Measurements from ENCODE around the gene DNLZ.

Gene DNLZ

DNA sequence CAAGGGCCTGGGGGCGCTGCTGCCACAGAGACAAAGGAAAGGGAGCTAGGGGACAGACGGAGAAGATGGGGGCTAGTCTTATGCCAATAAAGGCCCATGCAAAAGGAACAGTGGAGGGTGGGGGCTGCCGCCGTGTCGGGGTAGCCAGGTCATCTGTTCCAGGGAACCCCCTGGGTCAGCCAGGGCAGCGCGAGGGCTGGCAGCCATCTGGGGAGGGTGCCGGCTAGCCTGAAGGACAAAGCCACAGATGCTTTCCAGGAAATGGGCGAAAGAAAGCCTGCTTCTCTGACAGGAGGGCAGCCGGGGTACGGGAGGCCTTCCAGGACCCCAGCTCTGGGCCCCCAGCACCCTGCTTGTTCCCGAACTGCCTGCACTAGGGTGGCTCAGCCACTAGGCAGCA is 11.6 kb upstream of the DNLZ start:
- Histone ChIP-seq H3K27ac (ENCODE audit: low read depth, low read length) (no peak overlapping the region), H3K79me2 (ENCODE audit: control insufficient read depth, insufficient read depth, low read length, unreplicated experiment) (no peaks in the 10 kb centered on the region), H3K27me3 (ENCODE audit: insufficient read depth, low read length) (no peaks in the 10 kb centered on the region), H2AFZ (ENCODE audit: low read length, unreplicated experiment) (no peak overlapping the region), H3K4me1 (ENCODE audit: control insufficient read depth, insufficient read depth, low read length, unreplicated experiment) (peaks cover 9% of the 10 kb centered on the region), H3K4me3 (ENCODE audit: low read depth, low read length) (no peak overlapping the region), H3K36me3 (ENCODE audit: insufficient read depth, low read length) (no peaks in the 10 kb centered on the region)

DNA sequence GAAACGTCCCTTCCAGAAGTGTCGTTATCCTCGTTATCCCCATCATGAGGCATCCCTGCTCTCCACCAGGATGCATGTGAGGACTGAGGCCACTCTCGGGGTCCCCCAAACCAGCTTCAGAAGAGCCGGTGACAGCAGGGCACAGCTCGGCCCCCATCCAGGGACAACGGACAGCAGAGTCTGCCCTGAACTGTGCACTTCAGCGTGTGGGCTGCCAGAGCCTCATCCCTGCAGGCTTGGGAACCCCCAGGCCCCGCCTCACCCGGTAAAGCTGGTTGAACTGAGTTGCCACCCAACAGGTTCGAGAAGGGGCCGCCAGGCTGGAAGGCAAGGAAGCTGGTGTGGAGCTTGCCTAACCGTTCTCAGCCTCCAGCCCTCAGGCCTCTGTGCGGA is 10.6 kb upstream of the DNLZ start:
- Histone ChIP-seq H3K4me3 (ENCODE audit: low read depth, low read length) (no peak overlapping the region), H2AFZ (ENCODE audit: low read length, unreplicated experiment) (no peak overlapping the region), H3K4me1 (ENCODE audit: control insufficient read depth, insufficient read depth, low read length, unreplicated experiment) (peaks cover 9% of the 10 kb centered on the region), H3K27ac (ENCODE audit: low read depth, low read length) (no peak overlapping the region), H3K27me3 (ENCODE audit: insufficient read depth, low read length) (no peaks in the 10 kb centered on the region), H3K36me3 (ENCODE audit: insufficient read depth, low read length) (no peaks in the 10 kb centered on the region), H3K79me2 (ENCODE audit: control insufficient read depth, insufficient read depth, low read length, unreplicated experiment) (no peaks in the 10 kb centered on the region)

DNA sequence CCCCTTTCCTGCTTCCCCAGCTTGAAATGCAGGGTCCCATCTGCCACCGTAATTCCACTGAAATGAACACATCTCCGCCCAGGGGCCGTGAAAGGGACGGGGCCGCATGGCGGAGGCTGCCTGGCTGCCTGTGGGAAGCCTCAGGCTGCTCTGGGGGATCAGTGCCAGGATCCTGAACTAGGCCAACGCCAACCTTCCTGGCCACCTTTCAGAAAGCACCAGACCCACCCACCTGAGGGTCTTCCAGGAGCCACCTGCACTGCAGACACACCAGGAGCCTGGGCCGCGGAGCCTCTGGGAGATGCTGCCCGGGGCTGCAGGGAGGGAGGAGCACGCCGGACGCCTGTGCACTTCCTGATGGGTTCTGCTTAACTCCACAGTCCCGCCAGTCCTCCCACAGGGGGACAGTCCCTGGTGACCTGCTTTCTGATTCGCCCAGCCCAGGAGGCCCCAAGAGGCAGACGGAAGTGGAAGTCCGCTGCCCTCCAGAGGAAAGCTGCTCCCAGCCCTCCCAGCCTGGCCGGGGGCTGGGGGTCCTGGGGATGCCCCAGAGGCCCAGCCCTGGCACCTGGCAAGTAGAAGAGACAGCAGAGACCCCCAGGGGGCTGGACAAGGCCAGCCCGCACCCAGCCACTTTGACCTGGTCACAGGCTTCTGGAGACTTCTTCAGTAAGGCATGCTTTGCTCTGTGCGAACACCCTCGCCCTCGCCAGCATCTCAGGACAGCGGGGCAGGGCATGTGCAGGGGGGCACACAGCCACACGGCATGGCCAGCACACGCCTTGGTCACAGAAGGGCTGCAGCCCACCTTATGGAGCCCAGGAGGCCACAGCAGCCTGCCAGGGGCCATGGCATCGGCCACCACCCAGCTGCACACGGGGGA is 10.0 kb upstream of the DNLZ start, which contains the start of gene CARD9:
CARD9 (minus strand) TSS at position 370 of the 883 bp plus-strand sequence. CDS start 1,591 bp downstream, outside the sequence.
- H3K27me3 ChIP-seq (ENCODE audit: insufficient read depth, low read length), result no peaks in the 10 kb centered on the region
- H3K27ac ChIP-seq (ENCODE audit: low read depth, low read length), result no peak within 1 kb of the TSS
- no peak within 1 kb of the TSS for H2AFZ ChIP-seq (ENCODE audit: low read length, unreplicated experiment)
- no peaks in the 10 kb centered on the region for H3K79me2 ChIP-seq (ENCODE audit: control insufficient read depth, insufficient read depth, low read length, unreplicated experiment)
- no peak within 1 kb of the TSS for H3K4me3 ChIP-seq (ENCODE audit: low read depth, low read length)
- peaks cover 9% of the 10 kb centered on the region for H3K4me1 ChIP-seq (ENCODE audit: control insufficient read depth, insufficient read depth, low read length, unreplicated experiment)
- no peaks in the 10 kb centered on the region for H3K36me3 ChIP-seq (ENCODE audit: insufficient read depth, low read length)

DNA sequence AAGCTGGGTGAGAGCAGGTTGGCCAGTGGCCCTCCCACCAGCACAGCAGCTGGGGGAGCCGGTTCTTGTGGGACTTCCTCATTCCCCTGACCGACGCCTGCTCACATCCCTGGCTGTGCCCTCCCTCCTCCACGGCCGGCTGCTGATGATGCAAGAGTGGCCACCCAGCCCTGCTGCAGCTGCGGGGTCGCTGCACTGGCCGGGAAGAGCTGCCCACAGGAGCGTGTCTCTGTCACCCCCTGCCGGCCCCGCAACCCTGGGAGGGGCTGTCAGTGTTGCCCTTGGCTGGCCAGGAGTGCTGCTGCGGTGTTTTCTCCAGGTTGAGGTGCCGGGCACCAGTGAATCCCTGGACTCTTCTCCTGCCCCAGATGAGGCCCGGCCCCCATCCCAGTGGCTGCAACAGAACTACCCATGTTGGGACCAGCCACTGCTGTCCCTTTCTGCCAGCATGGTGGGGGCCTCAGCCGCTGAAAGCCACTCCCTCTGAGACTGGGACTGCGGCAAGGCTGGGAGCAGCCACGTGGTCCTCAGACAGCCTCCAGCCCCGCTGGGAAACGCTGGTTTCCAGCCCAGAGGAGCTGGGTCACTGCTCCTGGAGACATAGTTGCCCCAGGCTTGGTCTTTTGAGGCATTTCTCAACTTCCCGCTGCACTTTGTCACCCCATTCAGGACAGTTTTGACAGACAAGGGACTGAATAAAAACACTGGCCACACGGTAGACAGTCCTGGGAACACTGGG is 9.2 kb upstream of the DNLZ start:
- no peak overlapping the region for H3K4me3 ChIP-seq (ENCODE audit: low read depth, low read length)
- H3K4me1 ChIP-seq (ENCODE audit: control insufficient read depth, insufficient read depth, low read length, unreplicated experiment), result peaks cover 9% of the 10 kb centered on the region
- H2AFZ ChIP-seq (ENCODE audit: low read length, unreplicated experiment), result no peak overlapping the region
- H3K36me3 ChIP-seq (ENCODE audit: insufficient read depth, low read length), result no peaks in the 10 kb centered on the region
- H3K79me2 ChIP-seq (ENCODE audit: control insufficient read depth, insufficient read depth, low read length, unreplicated experiment), result no peaks in the 10 kb centered on the region
- H3K27me3 ChIP-seq (ENCODE audit: insufficient read depth, low read length), result no peaks in the 10 kb centered on the region
- no peak overlapping the region for H3K27ac ChIP-seq (ENCODE audit: low read depth, low read length)

DNA sequence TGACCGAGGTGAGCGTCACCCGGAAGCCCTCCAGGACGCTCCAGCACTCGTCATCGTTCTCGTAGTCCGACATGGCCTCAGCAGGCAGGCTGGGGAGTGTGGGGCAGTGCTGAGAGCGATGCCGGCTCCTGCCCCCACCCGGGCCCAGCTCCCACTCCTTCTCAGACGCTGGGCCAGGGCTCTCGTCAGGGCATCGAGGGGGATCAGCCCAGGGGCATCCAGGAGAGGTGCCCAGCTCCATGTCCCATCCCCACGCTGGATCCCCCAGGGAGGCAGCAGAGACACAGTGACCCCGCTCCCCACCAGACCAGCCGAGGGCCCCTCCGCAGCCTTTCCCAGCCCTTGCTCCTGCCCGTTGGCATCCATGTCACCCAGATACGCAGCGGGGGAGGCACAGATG is 8.5 kb upstream of the DNLZ start:
- H3K79me2 ChIP-seq (ENCODE audit: control insufficient read depth, insufficient read depth, low read length, unreplicated experiment), result no peaks in the 10 kb centered on the region
- no peaks in the 10 kb centered on the region for H3K36me3 ChIP-seq (ENCODE audit: insufficient read depth, low read length)
- H3K27me3 ChIP-seq (ENCODE audit: insufficient read depth, low read length), result no peaks in the 10 kb centered on the region
- no peak overlapping the region for H3K4me3 ChIP-seq (ENCODE audit: low read depth, low read length)
- H3K27ac ChIP-seq (ENCODE audit: low read depth, low read length), result no peak overlapping the region
- H2AFZ ChIP-seq (ENCODE audit: low read length, unreplicated experiment), result no peak overlapping the region
- peaks cover 9% of the 10 kb centered on the region for H3K4me1 ChIP-seq (ENCODE audit: control insufficient read depth, insufficient read depth, low read length, unreplicated experiment)

GRCh38 chr9:136371533-136371880 is 8.0 kb upstream of the DNLZ start:
- Histone ChIP-seq H3K79me2 (ENCODE audit: control insufficient read depth, insufficient read depth, low read length, unreplicated experiment) (no peaks in the 10 kb centered on the region), H3K36me3 (ENCODE audit: insufficient read depth, low read length) (no peaks in the 10 kb centered on the region), H2AFZ (ENCODE audit: low read length, unreplicated experiment) (no peak overlapping the region), H3K4me1 (ENCODE audit: control insufficient read depth, insufficient read depth, low read length, unreplicated experiment) (peaks cover 9% of the 10 kb centered on the region), H3K27me3 (ENCODE audit: insufficient read depth, low read length) (no peaks in the 10 kb centered on the region), H3K4me3 (ENCODE audit: low read depth, low read length) (no peak overlapping the region), H3K27ac (ENCODE audit: low read depth, low read length) (no peak overlapping the region)

- Histone ChIP-seq H3K36me3 (ENCODE audit: insufficient read depth, low read length) (no peaks in the 10 kb centered on the region), H2AFZ (ENCODE audit: low read length, unreplicated experiment) (no peak overlapping the region), H3K79me2 (ENCODE audit: control insufficient read depth, insufficient read depth, low read length, unreplicated experiment) (no peaks in the 10 kb centered on the region), H3K4me1 (ENCODE audit: control insufficient read depth, insufficient read depth, low read length, unreplicated experiment) (peaks cover 9% of the 10 kb centered on the region), H3K27me3 (ENCODE audit: insufficient read depth, low read length) (no peaks in the 10 kb centered on the region), H3K27ac (ENCODE audit: low read depth, low read length) (no peak overlapping the region), H3K4me3 (ENCODE audit: low read depth, low read length) (no peak overlapping the region)
These were observed 7.4 kb upstream of the DNLZ start for GRCh38 chr9:136370687-136371532.

DNA sequence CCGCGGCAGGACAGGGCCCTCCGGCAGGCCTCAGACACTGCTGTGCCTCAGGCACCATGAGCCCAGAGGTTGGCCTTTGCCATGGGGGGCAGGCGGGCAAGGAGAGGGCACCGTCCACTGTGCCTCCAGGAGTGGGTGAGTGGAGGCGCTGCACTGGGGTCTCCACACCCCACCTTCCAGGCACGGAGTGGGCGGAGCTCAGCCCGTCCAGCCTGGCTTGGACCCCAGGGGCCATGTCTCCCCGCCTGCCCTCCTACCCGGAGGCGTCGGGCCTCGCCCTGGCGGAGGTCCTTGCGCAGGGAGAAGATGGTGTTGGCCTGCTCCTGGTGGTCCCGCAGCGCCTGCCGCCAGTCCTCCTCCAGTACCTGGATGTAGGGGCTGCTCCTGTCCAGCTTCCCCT is 6.5 kb upstream of the DNLZ start:
- no peaks in the 10 kb centered on the region for H3K27me3 ChIP-seq (ENCODE audit: insufficient read depth, low read length)
- no peak overlapping the region for H3K27ac ChIP-seq (ENCODE audit: low read depth, low read length)

DNA sequence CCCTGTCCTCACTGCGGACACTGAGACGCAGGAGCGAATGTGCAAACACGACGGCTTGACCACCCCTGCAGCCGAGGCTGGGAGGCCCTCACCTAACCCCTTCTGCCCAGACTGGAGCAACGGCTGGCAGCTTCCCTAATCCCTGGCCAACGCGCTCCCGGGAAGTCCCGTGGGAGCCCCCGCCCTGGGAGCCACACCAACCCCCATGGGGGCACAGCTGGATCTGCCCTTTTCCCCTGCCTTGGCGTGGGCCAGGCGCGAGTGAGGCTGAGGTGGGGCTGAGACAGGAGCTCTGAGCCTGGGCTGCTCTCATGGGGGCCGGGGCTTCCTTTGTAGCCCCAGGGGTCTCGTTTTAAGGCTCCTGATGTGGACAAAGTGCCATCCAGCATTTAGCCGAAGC is 4.6 kb upstream of the DNLZ start:
- Histone ChIP-seq H3K27ac (ENCODE audit: low read depth, low read length) (no peak overlapping the region), H3K4me1 (ENCODE audit: control insufficient read depth, insufficient read depth, low read length, unreplicated experiment) (peaks cover 9% of the 10 kb centered on the region), H3K79me2 (ENCODE audit: control insufficient read depth, insufficient read depth, low read length, unreplicated experiment) (no peaks in the 10 kb centered on the region), H3K27me3 (ENCODE audit: insufficient read depth, low read length) (no peaks in the 10 kb centered on the region), H2AFZ (ENCODE audit: low read length, unreplicated experiment) (no peak overlapping the region), H3K4me3 (ENCODE audit: low read depth, low read length) (no peak overlapping the region), H3K36me3 (ENCODE audit: insufficient read depth, low read length) (no peaks in the 10 kb centered on the region)

More for the DNA sequence above, 6.5 kb upstream of the DNLZ start:
- no peak overlapping the region for H2AFZ ChIP-seq (ENCODE audit: low read length, unreplicated experiment)
- no peak overlapping the region for H3K4me3 ChIP-seq (ENCODE audit: low read depth, low read length)
- no peaks in the 10 kb centered on the region for H3K79me2 ChIP-seq (ENCODE audit: control insufficient read depth, insufficient read depth, low read length, unreplicated experiment)
- peaks cover 9% of the 10 kb centered on the region for H3K4me1 ChIP-seq (ENCODE audit: control insufficient read depth, insufficient read depth, low read length, unreplicated experiment)
- no peaks in the 10 kb centered on the region for H3K36me3 ChIP-seq (ENCODE audit: insufficient read depth, low read length)

- Histone ChIP-seq H2AFZ (ENCODE audit: low read length, unreplicated experiment) (no peak overlapping the region), H3K79me2 (ENCODE audit: control insufficient read depth, insufficient read depth, low read length, unreplicated experiment) (no peaks in the 10 kb centered on the region), H3K36me3 (ENCODE audit: insufficient read depth, low read length) (no peaks in the 10 kb centered on the region), H3K27ac (ENCODE audit: low read depth, low read length) (no peak overlapping the region), H3K4me1 (ENCODE audit: control insufficient read depth, insufficient read depth, low read length, unreplicated experiment) (peaks cover 8% of the 10 kb centered on the region), H3K27me3 (ENCODE audit: insufficient read depth, low read length) (no peaks in the 10 kb centered on the region), H3K4me3 (ENCODE audit: low read depth, low read length) (no peak overlapping the region)
These were observed 4.0 kb upstream of the DNLZ start for GRCh38 chr9:136367296-136368145.

Measured in ACC112 (cell line).